ENCODE data around the gene TRIM71. TPM values are rescaled to one million over a fixed set of nuclear protein-coding genes. Genes with fewer than 3 reads are reported as not detected.

Gene TRIM71
- total and polyA plus RNA-seq, 2 donors (not counting 1 experiment from before 2014, with no cell fraction given), result not detected

- ChIA-PET CTCF (no interaction called here), POLR2A (no interaction called here)
- H3K27me3 ChIP-seq (replicated peaks in 1 of 4; ENCODE audit: control extremely low read depth in 1 of 4, control insufficient read depth in 3 of 4, insufficient read depth in 4 of 4, low read length in 3 of 4), result peaks cover 0 to 32% (median 16%) of the 10 kb centered on the region in 4 experiments
- no peaks in the 10 kb centered on the region for H4K20me1 ChIP-seq (ENCODE audit: control insufficient read depth, insufficient read depth, low read length, poor library complexity, severe bottlenecking)
- H3K4me1 ChIP-seq (ENCODE audit: control insufficient read depth in 2 of 2, insufficient read depth in 2 of 2, low read length in 2 of 2), result peaks cover 14 to 23% of the 10 kb centered on the region in 2 donors
- H3K4me3 Mint-ChIP-seq, result peak overlapping the region; percentile 77
- no peak overlapping the region for H3K27ac Mint-ChIP-seq
- no peaks in the 10 kb centered on the region for H3K9me3 Mint-ChIP-seq (ENCODE audit: insufficient read depth)
- H3K4me1 Mint-ChIP-seq, result peaks cover 30% of the 10 kb centered on the region
- peak overlapping the region; percentile 22 for H2AFZ ChIP-seq (ENCODE audit: insufficient read depth, low read depth, low read length, poor library complexity, severe bottlenecking)
- peak overlapping the region in 3 of 5 experiments; percentile 25 to 46 (median 46) for H3K4me3 ChIP-seq (ENCODE audit: control extremely low read depth in 1 of 5, extremely low read depth in 1 of 5, insufficient read depth in 1 of 5, low read depth in 2 of 5, low read length in 4 of 5)
- intact Hi-C loops (cut with micrococcal nuclease), result no loop called here
- no peak for TF ChIP-seq EZH2 (IDR thresholded peaks at IDR 0.05; ENCODE audit: borderline replicate concordance, insufficient read depth, low read depth, low read length, poor library complexity, severe bottlenecking)
- TF ChIP-seq CTCF (IDR thresholded peaks at IDR 0.05), result no peak
- no peaks in the 10 kb centered on the region for H3K9me3 ChIP-seq (ENCODE audit: control extremely low read depth in 1 of 3, control insufficient read depth in 2 of 3, insufficient read depth in 1 of 3, low read length in 2 of 3)
- no peaks in the 10 kb centered on the region for H3K36me3 ChIP-seq (replicated peaks in 1 of 2; ENCODE audit: control extremely low read depth in 1 of 2, control insufficient read depth in 1 of 2, extremely low read depth in 1 of 2, insufficient read depth in 2 of 2, low read length in 1 of 2)
- H3K4me2 ChIP-seq (replicated peaks; ENCODE audit: low read depth, low read length, poor library complexity, severe bottlenecking), result peak overlapping the region; percentile 79
- no peak for ATAC-seq (ENCODE audit: low read depth)
- no peak for DNase-seq
- H3K27ac ChIP-seq (ENCODE audit: low read length in 2 of 2), result no peak overlapping the region
- no peaks in the 10 kb centered on the region for H3K79me2 ChIP-seq (ENCODE audit: control insufficient read depth, insufficient read depth, low read length)
- H3K27me3 Mint-ChIP-seq, result peaks cover 41% of the 10 kb centered on the region
- 3% methylated on average over 49 of the region's 49 CpGs for WGBS (ENCODE audit: insufficient coverage)
- H3K9ac ChIP-seq (ENCODE audit: low read length), result peak overlapping the region; percentile 47
Measured at GRCh38 chr3:32817257-32817557, 590 bp upstream of the TRIM71 start.

- Histone ChIP-seq H3K9ac (ENCODE audit: low read length) (no peak overlapping the region), H2AFZ (ENCODE audit: insufficient read depth, low read depth, low read length, poor library complexity, severe bottlenecking) (no peak overlapping the region), H3K36me3 (replicated peaks in 1 of 2; ENCODE audit: control extremely low read depth in 1 of 2, control insufficient read depth in 1 of 2, extremely low read depth in 1 of 2, insufficient read depth in 2 of 2, low read length in 1 of 2) (no peaks in the 10 kb centered on the region), H3K79me2 (ENCODE audit: control insufficient read depth, insufficient read depth, low read length) (no peaks in the 10 kb centered on the region), H3K9me3 (ENCODE audit: control extremely low read depth in 1 of 3, control insufficient read depth in 2 of 3, insufficient read depth in 1 of 3, low read length in 2 of 3) (no peaks in the 10 kb centered on the region), H3K27ac (ENCODE audit: low read length in 2 of 2) (no peak overlapping the region), H3K4me1 (ENCODE audit: control insufficient read depth in 2 of 2, insufficient read depth in 2 of 2, low read length in 2 of 2) (peaks cover 14 to 23% of the 10 kb centered on the region in 2 donors), H3K4me2 (replicated peaks; ENCODE audit: low read depth, low read length, poor library complexity, severe bottlenecking) (peak overlapping the region; percentile 79), H4K20me1 (ENCODE audit: control insufficient read depth, insufficient read depth, low read length, poor library complexity, severe bottlenecking) (no peaks in the 10 kb centered on the region), H3K4me3 (ENCODE audit: control extremely low read depth in 1 of 5, extremely low read depth in 1 of 5, insufficient read depth in 1 of 5, low read depth in 2 of 5, low read length in 4 of 5) (peak overlapping the region in 2 of 5 experiments; percentile 25 to 46), H3K27me3 (replicated peaks in 1 of 4; ENCODE audit: control extremely low read depth in 1 of 4, control insufficient read depth in 3 of 4, insufficient read depth in 4 of 4, low read length in 3 of 4) (peaks cover 0 to 33% (median 16%) of the 10 kb centered on the region in 4 experiments)
- ATAC-seq (ENCODE audit: low read depth) (no peak), DNase-seq (peak; percentile 29)
- peak overlapping the region; percentile 71 for H3K4me3 Mint-ChIP-seq
- H3K4me1 Mint-ChIP-seq, result peaks cover 30% of the 10 kb centered on the region
- intact Hi-C loops (cut with micrococcal nuclease), result no loop called here
- ChIA-PET POLR2A (no interaction called here), CTCF (no interaction called here)
- no peaks in the 10 kb centered on the region for H3K9me3 Mint-ChIP-seq (ENCODE audit: insufficient read depth)
- peaks cover 41% of the 10 kb centered on the region for H3K27me3 Mint-ChIP-seq
- 4% methylated on average over 111 of the region's 111 CpGs for WGBS (ENCODE audit: insufficient coverage)
- H3K27ac Mint-ChIP-seq, result no peak overlapping the region
- TF ChIP-seq CTCF (IDR thresholded peaks at IDR 0.05), result no peak
- TF ChIP-seq EZH2 (IDR thresholded peaks at IDR 0.05; ENCODE audit: borderline replicate concordance, insufficient read depth, low read depth, low read length, poor library complexity, severe bottlenecking), result no peak
Measured at GRCh38 chr3:32818229-32818969, 602 bp downstream of the TRIM71 start.
